Psoas muscle (tissue), 8 donors: Measurements from ENCODE around the gene SLC2A5. TPM values are rescaled to one million over a fixed set of nuclear protein-coding genes. Genes with fewer than 3 reads are reported as not detected.
A peak's percentile ranks its signal among the peaks of the same experiment; 100 is the strongest.

ENCODE experiments used
- ATAC-seq, 4 donors: fragments of 200-7000 bp; cut with Tn5 transposase; one replicate each; pipeline ENCODE4 v1.9.1; 2020; ENCODE audit warnings: moderate library complexity in 3 of 4, mild to moderate bottlenecking in 2 of 4
- DNase-seq, 2 donors: peaks; one replicate each; pipeline ENCODE4 v3.0.0-alpha.2; 2020
- H3K27ac ChIP-seq: fragments of 200-600 bp; one replicate; pipeline ENCODE4 v1.8.0; 2022
- H3K27me3 ChIP-seq, 3 donors: fragments of 200-600 bp in 1 of 3; one replicate each; pipeline versions ENCODE4 v1.6.1 to v1.8.0; 2013 to 2022; ENCODE audit warnings: low read length in 2 of 3, mild to moderate bottlenecking in 2 of 3, moderate library complexity in 1 of 3; ENCODE audit not compliant: insufficient read depth in 3 of 3
- H3K36me3 ChIP-seq, 2 donors: fragments of 200-600 bp in 1 of 2; one replicate each; pipeline versions ENCODE4 v1.6.1 to v1.8.0; 2013 to 2022; ENCODE audit warnings: low read depth in 1 of 2, mild to moderate bottlenecking in 1 of 2, moderate library complexity in 1 of 2; ENCODE audit not compliant: insufficient read depth in 1 of 2
- H3K4me1 ChIP-seq: fragments of 200-600 bp; one replicate; pipeline ENCODE4 v1.8.0; 2022
- H3K4me3 ChIP-seq: fragments of 200-600 bp; one replicate; pipeline ENCODE4 v1.8.0; 2022; ENCODE audit warnings: mild to moderate bottlenecking
- H3K9me3 ChIP-seq: fragments of 200-600 bp; one replicate; pipeline ENCODE4 v1.8.0; 2022
- WGBS, 3 donors: extraction: QIAGEN DNeasy Blood & Tissue Kit; methylation state at CpG; one replicate each; pipeline versions ENCODE4 v1.1.6 to v1.1.7; 2013; 5-methylcytosine and 5-hydroxymethylcytosine counted together
- intact Hi-C, 2 donors: fragments of 100-400 bp; cut with DNase I; formaldehyde crosslinking; loops; one replicate each; pipeline versions ENCODE4 v1.11.0 to v1.14.2; 2022
- polyA plus RNA-seq, 3 donors: library from polyadenylated mRNA; stranded (reverse); fragments of 200-250 nt; gene quantifications; one replicate each; pipeline ENCODE4 v1.2.3, GENCODE V29; 2013
- total RNA-seq, 4 donors: library from RNA; stranded (reverse); fragmentation: NEBNext Ultra II Directional in 2 of 4; extraction: Animal tissue kit (Norgen Biotek cat#: 25700) in 2 of 4; gene quantifications; one replicate each; pipeline versions ENCODE4 v1.2.1 to v1.2.4, GENCODE V29; 2021 to 2023
- TF ChIP-seq, protein P1 (sequence below): fragments of 200-600 bp; IDR thresholded peaks from one replicate; pipeline ENCODE4 v1.8.0; 2022; ENCODE audit warnings: antibody characterized with exemption
- donor health status: healthy with polysubstance abuse.
- donor health status: DM: no; HTN: no; CAD: no; lungs with moderate emphysema.
- donor health status: Bipolar disorder and iron deficiency.
- donor health status: healthy.
- donor health status: DM: yes; HTN: yes; CAD: no.
- donor health status: DM: no; HTN: no; CAD: no.
- donor health status: DM: no; HTN: no; CAD: no.
- donor health status: DM: yes; HTN: yes; CAD: no.

Gene SLC2A5
- total and polyA plus RNA-seq, 7 donors, result 12.8 to 97.9 (median 31.7) TPM

DNA sequence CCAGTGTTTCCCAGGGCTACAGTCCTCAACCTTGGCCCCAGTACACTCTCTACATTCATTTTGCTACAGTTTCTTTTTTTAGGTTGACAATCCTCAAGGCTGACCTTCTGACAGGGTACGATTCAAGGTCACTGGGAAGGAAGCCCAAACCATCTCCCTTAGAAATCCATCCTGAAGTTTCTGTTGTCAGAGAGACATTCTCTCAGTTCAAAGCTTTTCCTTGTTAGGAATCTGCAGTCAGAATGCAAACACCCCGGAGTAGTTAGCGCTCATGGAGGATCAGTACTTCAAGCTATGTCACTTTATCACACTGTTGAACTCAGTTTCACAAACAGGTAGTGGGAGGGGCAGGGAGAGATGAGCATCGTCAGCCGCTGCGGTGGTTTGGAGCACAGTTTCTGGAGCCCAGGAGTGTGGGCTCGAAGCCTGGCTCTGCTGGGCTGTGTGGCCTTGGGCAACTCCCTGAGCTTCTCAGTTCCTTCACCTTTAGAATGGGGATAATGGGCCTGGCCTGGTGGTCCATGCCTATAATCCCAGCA, 4.2 kb downstream of the SLC2A5 start:
- TF ChIP-seq, protein P1, sequence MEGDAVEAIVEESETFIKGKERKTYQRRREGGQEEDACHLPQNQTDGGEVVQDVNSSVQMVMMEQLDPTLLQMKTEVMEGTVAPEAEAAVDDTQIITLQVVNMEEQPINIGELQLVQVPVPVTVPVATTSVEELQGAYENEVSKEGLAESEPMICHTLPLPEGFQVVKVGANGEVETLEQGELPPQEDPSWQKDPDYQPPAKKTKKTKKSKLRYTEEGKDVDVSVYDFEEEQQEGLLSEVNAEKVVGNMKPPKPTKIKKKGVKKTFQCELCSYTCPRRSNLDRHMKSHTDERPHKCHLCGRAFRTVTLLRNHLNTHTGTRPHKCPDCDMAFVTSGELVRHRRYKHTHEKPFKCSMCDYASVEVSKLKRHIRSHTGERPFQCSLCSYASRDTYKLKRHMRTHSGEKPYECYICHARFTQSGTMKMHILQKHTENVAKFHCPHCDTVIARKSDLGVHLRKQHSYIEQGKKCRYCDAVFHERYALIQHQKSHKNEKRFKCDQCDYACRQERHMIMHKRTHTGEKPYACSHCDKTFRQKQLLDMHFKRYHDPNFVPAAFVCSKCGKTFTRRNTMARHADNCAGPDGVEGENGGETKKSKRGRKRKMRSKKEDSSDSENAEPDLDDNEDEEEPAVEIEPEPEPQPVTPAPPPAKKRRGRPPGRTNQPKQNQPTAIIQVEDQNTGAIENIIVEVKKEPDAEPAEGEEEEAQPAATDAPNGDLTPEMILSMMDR, result no peak
- DNase-seq (no peak), ATAC-seq (no peak)
- intact Hi-C loops, result no loop called here
- peaks cover 65% of the 10 kb centered on the region for H3K4me1 ChIP-seq
- WGBS, 3 donors, result 22 to 37% (median 23%) methylated on average over 7 of the region's 7 CpGs
- peak overlapping the region; percentile 89 for H3K27ac ChIP-seq
- no peaks in the 10 kb centered on the region for H3K27me3 ChIP-seq
- peak overlapping the region; percentile 4 for H3K4me3 ChIP-seq
- H3K36me3 ChIP-seq, result no peaks in the 10 kb centered on the region
- H3K9me3 ChIP-seq, result no peaks in the 10 kb centered on the region

DNA sequence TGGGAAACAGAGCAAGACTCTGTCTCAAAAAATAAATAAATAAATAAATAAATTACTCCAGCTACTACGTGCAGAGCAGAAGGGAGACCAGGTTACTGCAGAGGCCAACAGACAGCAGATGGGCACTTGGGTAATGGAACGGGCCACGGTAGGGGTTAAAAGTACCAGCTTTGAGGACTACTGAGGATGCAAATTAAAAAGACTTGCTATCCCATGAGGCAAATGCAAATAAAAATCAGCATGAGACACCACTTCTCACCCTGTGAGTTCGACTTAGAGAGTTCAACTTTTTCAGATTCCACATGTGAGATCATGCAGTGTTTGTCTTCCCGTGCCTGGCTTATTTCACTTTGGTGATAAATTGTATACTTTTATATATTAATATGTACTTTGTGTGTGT, 6.6 kb downstream of the SLC2A5 start:
- Histone ChIP-seq H3K4me3 (no peak overlapping the region), H3K36me3 (no peaks in the 10 kb centered on the region), H3K4me1 (peaks cover 62% of the 10 kb centered on the region), H3K9me3 (no peaks in the 10 kb centered on the region), H3K27me3 (no peaks in the 10 kb centered on the region), H3K27ac (peak overlapping the region; percentile 89)
- intact Hi-C loops, result no loop called here
- 59 to 70% (median 70%) methylated on average over 5 of the region's 5 CpGs for WGBS, 3 donors
- DNase-seq (no peak), ATAC-seq (no peak)
- TF ChIP-seq, protein P1, result no peak

DNA sequence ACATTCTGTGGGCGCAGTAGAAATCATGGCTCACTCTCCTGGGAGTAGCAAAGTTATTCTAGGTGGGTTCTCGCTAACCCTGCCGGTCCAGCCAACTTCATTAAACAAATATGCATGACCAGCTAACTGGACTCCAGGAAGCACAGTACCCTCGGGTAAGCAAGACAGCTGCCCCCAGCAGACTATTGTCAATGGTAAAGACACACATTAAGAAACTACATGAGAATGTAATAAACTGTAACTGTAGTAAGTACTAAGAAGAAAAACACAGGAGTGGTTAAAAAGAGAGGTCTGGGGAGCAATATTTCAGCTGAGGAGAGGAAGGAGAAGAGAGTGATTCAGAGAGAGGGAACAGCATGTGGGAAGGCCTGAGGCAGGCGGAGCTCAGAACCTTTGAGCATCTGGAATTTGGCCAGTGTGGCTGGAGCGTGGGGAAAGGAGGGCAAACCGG, 7.4 kb downstream of the SLC2A5 start:
- Histone ChIP-seq H3K4me1 (peaks cover 56% of the 10 kb centered on the region), H3K4me3 (no peak overlapping the region), H3K36me3 (no peaks in the 10 kb centered on the region), H3K27ac (peak overlapping the region; percentile 89), H3K27me3 (no peaks in the 10 kb centered on the region), H3K9me3 (no peaks in the 10 kb centered on the region)
- DNase-seq, result no peak
- TF ChIP-seq, protein P1, result no peak
- ATAC-seq, result peak in 1 of 4 donors; percentile 1
- 19 to 44% (median 26%) methylated on average over 7 of the region's 7 CpGs for WGBS, 3 donors
- intact Hi-C loops, result no loop called here

DNA sequence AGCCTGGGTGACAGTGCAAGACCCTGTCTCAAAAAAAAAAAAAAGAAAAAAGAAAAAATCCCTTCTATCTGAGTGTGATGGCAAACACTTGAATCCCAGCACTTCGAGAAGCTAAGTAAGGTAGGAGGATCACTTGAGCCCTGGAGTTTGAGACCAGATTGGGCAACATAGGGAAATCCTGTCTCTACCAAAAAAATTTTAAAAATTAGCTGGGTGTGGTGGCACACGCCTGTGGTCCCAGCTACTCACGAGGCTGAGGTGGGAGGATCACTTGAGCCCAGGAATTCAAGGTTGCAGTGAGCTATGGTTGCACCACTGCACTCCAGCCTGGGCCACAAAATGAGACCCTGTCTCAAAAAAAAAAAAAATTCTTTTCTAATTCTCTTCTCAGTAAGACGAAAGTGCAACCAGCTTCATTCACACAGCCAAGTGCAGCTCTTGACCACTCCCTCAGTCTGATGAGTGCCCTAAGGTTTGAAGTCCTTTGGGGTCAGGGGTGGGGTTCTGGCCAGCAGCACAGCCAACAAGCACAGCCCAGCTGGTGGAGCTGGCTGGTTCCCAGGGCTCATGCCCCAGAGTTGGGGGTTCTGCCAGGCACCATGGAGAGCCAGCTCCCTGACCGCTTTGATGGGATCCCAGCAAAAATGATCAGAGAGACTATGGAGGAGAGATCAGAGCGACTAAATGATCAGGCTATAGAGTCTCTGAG, 8.0 kb downstream of the SLC2A5 start:
- H3K9me3 ChIP-seq, result no peaks in the 10 kb centered on the region
- H3K27me3 ChIP-seq, result no peaks in the 10 kb centered on the region
- peaks cover 0 to 3% of the 10 kb centered on the region in 2 donors for H3K36me3 ChIP-seq
- H3K4me3 ChIP-seq, result no peak overlapping the region
- H3K27ac ChIP-seq, result peak overlapping the region; percentile 89
- intact Hi-C loops, result no loop called here
- DNase-seq (peak; percentile 33 to 82), ATAC-seq (peak in 3 of 4 donors; percentile 28 to 66 (median 58))
- TF ChIP-seq, protein P1, result no peak
- peaks cover 50% of the 10 kb centered on the region for H3K4me1 ChIP-seq
- 26 to 45% (median 33%) methylated on average over 6 of the region's 6 CpGs for WGBS, 3 donors
